Activated B cell treated with CpG ODN at 0.5 μM for 24 hours (primary cell): ENCODE measurements around the gene NKD2. TPM values are rescaled to one million over a fixed set of nuclear protein-coding genes. Genes with fewer than 3 reads are reported as not detected.

Experiments
- ATAC-seq: fragments of 200-7000 bp; cut with Tn5 transposase; one replicate; pipeline ENCODE4 v1.10.0; 2021; ENCODE audit warnings: low read depth, mild to moderate bottlenecking, moderate library complexity
- CTCF ChIA-PET: fragments of 350-600 bp; sonication (Branson Sonifier 250); formaldehyde crosslinking; loops from one replicate; lab custom pipeline; 2021; ENCODE audit warnings: antibody characterized with exemption; lab: Charles Lee
- POLR2A ChIA-PET: fragments of 350-600 bp; sonication (Branson Sonifier 250); formaldehyde crosslinking; loops from one replicate; lab custom pipeline; 2021; ENCODE audit warnings: antibody characterized with exemption; lab: Charles Lee
- DNase-seq: peaks from one replicate; pipeline ENCODE4 v3.0.0; 2022
- H3K27ac Mint-ChIP-seq: one replicate; pipeline ENCODE4 v1.8.0; 2020; ENCODE audit warnings: mixed read lengths
- H3K27me3 Mint-ChIP-seq: one replicate; pipeline ENCODE4 v1.8.0; 2021; ENCODE audit warnings: mixed read lengths
- H3K36me3 Mint-ChIP-seq: one replicate; pipeline ENCODE4 v1.8.0; 2021; ENCODE audit warnings: low read depth, mixed read lengths
- H3K4me1 Mint-ChIP-seq: one replicate; pipeline ENCODE4 v1.8.0; 2021; ENCODE audit warnings: mixed read lengths
- H3K4me3 Mint-ChIP-seq: one replicate; pipeline ENCODE4 v1.8.0; 2020; ENCODE audit warnings: mild to moderate bottlenecking, mixed read lengths
- H3K9me3 Mint-ChIP-seq: one replicate; pipeline ENCODE4 v1.8.0; 2020; ENCODE audit warnings: mixed read lengths
- intact Hi-C: fragments of 100-400 bp; cut with micrococcal nuclease; formaldehyde crosslinking; loops from one replicate; pipeline ENCODE4 v1.15.1; 2024
- total RNA-seq: library from RNA; stranded (reverse); gene quantifications from 2 replicates; pipeline ENCODE4 v1.2.3, GENCODE V29; 2022
- TF ChIP-seq, protein P1 (sequence below): fragments of 200-600 bp; IDR thresholded peaks from one replicate; pipeline ENCODE4 v1.8.0; 2022; ENCODE audit warnings: antibody characterized with exemption, mild to moderate bottlenecking

NKD2 gene
- total RNA-seq, 1 donor from 2014 or later = 0.16 TPM

DNA sequence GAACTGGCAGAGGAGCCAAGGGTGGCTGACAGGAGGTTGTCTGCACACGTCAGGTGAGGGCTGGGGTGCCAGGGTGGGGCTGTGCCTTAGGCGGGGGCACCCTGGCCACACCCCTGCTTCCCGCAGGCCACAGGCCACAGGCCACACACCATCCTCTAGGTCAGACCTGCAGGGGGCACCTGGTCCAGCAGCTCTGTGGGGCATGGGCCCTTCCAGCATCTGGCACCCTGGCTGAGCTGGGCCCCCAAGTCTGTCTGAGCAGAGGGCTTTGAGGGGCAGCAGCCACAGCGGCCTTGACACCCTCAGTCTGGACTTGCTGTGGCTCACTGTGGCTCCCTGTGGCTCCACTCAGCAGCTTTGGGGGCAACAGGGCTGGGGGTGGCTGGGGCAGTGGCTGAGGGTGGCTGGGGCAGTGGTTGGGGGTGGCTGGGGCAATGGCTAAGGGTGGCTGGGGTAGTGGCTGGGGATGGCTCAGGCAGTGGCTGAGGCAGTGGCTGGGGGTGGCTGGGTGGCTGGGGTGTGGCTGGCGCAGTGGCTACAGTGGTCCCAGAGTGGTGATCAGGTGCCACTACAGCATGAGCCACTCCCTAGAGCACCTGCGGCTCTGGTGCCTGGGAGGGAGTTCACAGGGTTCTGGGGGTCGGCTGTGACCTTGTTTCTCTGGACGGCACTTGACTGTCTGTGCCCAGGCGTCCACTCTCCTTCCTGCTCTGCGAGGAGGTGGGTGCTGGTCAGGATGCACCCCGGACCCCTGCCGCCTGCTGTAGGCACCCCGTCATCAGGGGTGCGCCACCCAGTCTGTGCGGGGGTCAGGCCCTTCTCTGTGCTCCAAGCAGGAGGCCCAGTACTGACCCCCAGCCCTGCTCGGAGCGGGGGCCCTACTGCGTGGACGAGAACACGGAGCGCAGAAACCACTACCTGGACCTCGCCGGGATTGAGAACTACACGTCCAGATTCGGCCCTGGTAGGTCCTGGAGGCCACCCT lies 27.1 kb downstream of the NKD2 start:
- intact Hi-C loops = no loop called here
- DNase-seq = no peak
- no peaks in the 10 kb centered on the region for H3K4me1 Mint-ChIP-seq
- TF ChIP-seq, protein P1, sequence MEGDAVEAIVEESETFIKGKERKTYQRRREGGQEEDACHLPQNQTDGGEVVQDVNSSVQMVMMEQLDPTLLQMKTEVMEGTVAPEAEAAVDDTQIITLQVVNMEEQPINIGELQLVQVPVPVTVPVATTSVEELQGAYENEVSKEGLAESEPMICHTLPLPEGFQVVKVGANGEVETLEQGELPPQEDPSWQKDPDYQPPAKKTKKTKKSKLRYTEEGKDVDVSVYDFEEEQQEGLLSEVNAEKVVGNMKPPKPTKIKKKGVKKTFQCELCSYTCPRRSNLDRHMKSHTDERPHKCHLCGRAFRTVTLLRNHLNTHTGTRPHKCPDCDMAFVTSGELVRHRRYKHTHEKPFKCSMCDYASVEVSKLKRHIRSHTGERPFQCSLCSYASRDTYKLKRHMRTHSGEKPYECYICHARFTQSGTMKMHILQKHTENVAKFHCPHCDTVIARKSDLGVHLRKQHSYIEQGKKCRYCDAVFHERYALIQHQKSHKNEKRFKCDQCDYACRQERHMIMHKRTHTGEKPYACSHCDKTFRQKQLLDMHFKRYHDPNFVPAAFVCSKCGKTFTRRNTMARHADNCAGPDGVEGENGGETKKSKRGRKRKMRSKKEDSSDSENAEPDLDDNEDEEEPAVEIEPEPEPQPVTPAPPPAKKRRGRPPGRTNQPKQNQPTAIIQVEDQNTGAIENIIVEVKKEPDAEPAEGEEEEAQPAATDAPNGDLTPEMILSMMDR = no peak
- ChIA-PET CTCF (no interaction called here), POLR2A (interaction anchor here (0.6 to 0.7 kb wide), 2 partner anchors 105 to 368 kb away, joined by 3 read pairs; no protein-coding TSS in a partner anchor)
- peaks cover 5% of the 10 kb centered on the region for H3K27me3 Mint-ChIP-seq
- no peak overlapping the region for H3K27ac Mint-ChIP-seq
- no peak for ATAC-seq
- no peaks in the 10 kb centered on the region for H3K9me3 Mint-ChIP-seq
- H3K4me3 Mint-ChIP-seq = no peak overlapping the region
- H3K36me3 Mint-ChIP-seq = no peaks in the 10 kb centered on the region

DNA sequence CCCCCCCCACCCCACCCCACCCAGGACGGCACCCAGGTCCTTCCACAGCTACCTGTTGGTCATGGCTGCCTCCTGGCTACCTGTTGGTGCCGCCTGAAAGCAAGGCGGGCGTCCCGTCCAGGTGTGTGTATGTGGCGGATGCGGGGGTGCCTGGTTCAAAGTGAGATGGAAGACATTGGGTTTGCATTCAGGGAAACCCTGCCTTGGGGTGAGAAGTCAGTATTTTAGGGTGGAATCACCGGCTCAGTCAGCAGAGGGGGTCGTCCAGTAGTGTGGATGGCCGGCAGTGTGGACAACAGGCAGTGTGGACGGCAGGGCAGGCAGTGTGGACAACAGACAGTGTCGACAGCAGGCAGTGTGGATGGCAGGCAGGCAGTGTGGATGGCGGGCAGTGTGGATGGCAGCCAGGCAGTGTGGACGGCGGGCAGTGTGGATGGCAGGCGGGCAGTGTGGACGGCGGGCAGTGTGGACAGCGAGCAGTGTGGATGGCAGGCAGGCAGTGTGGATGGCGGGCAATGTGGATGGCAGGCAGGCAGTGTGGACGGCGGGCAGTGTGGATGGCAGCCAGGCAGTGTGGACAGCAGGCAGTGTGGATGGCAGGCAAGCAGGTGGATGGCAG lies 28.0 kb downstream of the NKD2 start:
- ATAC-seq (no peak), DNase-seq (no peak)
- Mint-ChIP-seq H3K27ac (no peak overlapping the region), H3K36me3 (no peaks in the 10 kb centered on the region), H3K27me3 (peaks cover 5% of the 10 kb centered on the region), H3K4me3 (no peak overlapping the region), H3K4me1 (no peaks in the 10 kb centered on the region), H3K9me3 (no peaks in the 10 kb centered on the region)
- intact Hi-C loops = no loop called here
- CTCF ChIA-PET = no interaction called here
- POLR2A ChIA-PET = no interaction called here
- TF ChIP-seq, protein P1 = no peak

DNA sequence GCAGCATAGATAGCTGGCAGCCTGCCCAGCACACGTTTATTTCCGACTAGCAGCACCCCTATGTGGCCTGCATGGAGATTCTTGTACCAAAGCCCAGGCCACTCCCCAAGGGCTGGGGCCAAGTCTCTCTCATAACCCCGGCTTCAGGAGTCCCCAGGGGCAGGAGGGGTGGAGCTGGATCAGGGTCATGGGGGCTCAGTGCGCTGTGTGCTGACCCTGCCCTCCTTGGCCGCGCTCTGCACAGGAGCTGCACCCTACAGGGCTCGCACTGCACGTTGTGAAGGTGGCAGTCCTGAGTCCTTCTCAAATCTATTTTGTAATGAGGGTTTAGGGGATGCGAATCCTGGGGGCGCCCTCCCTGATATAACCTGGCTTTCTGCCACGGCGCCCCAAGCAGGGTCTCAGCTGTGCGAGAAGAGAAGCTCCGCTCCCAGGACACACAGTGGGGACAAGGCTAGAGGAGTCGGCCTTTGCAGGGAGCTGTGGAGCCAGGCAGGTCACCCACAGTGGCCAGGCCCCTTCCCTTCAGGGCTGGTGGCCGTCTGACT lies 28.6 kb downstream of the NKD2 start:
- CTCF ChIA-PET = no interaction called here
- Mint-ChIP-seq H3K4me1 (no peaks in the 10 kb centered on the region), H3K27ac (no peak overlapping the region), H3K9me3 (no peaks in the 10 kb centered on the region), H3K36me3 (no peaks in the 10 kb centered on the region), H3K4me3 (no peak overlapping the region), H3K27me3 (peaks cover 5% of the 10 kb centered on the region)
- TF ChIP-seq, protein P1 = no peak
- no peak for ATAC-seq
- DNase-seq = no peak
- POLR2A ChIA-PET = no interaction called here
- intact Hi-C loops = no loop called here

DNA sequence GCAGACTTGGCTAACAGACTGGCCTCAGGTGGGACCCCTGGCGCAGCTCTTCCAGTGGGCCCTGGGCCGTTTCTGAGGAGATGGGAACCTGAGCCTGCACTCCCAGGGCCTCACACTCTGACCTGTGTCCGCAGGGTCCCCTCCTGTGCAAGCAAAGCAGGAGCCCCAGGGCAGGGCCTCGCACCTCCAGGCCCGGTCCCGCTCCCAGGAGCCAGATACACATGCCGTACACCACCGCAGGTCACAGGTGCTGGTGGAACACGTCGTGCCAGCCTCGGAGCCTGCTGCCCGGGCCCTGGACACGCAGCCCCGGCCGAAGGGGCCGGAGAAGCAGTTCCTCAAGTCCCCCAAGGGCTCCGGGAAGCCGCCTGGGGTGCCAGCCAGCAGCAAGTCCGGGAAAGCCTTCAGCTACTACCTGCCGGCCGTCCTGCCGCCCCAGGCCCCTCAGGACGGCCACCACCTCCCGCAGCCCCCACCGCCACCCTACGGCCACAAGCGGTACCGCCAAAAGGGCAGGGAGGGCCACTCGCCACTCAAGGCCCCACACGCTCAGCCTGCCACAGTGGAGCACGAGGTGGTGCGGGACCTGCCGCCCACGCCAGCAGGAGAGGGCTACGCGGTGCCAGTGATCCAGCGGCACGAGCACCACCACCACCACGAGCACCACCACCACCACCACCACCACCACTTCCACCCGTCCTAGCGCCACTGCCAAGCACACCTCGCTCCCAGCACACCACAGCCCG lies 29.2 kb downstream of the NKD2 start:
- peaks cover 3% of the 10 kb centered on the region for H3K9me3 Mint-ChIP-seq
- intact Hi-C loops = no loop called here
- ATAC-seq (no peak), DNase-seq (no peak)
- no peak overlapping the region for H3K4me3 Mint-ChIP-seq
- ChIA-PET POLR2A (no interaction called here), CTCF (no interaction called here)
- H3K4me1 Mint-ChIP-seq = no peaks in the 10 kb centered on the region
- no peaks in the 10 kb centered on the region for H3K36me3 Mint-ChIP-seq
- TF ChIP-seq, protein P1 = no peak
- H3K27me3 Mint-ChIP-seq = peaks cover 5% of the 10 kb centered on the region
- H3K27ac Mint-ChIP-seq = no peak overlapping the region
